Esophagus squamous epithelium (tissue), 5 donors: ENCODE results near the gene TH. TPM values are rescaled to one million over a fixed set of nuclear protein-coding genes. Genes with fewer than 3 reads are reported as not detected.

Experiments used
- DNase-seq: peaks from one replicate; lab custom pipeline; 2025; lab: John Stamatoyannopoulos, UW
- H3K27ac ChIP-seq, 4 donors: fragments of 200-600 bp; sonication (generic); one replicate each; pipeline ENCODE4 v1.5.1; 2016 to 2019; ENCODE audit warnings: mild to moderate bottlenecking in 1 of 4
- H3K27me3 ChIP-seq, 4 donors: fragments of 200-600 bp; sonication (generic); 1 replicate in 3 of 4; 2 replicates in 1 of 4; pipeline versions ENCODE4 v1.5.1 to v1.6.0; 2017 to 2021; ENCODE audit warnings: antibody characterized with exemption in 1 of 4
- H3K36me3 ChIP-seq, 3 donors: fragments of 200-600 bp; sonication (generic); one replicate each; pipeline ENCODE4 v1.5.1; 2016 to 2019
- H3K4me1 ChIP-seq, 3 donors: fragments of 200-600 bp; sonication (generic); one replicate each; pipeline ENCODE4 v1.5.1; 2017 to 2019
- H3K4me3 ChIP-seq, 4 donors: fragments of 200-600 bp; sonication (generic); 1 replicate in 3 of 4; 2 replicates in 1 of 4; pipeline ENCODE4 v1.5.1; 2016 to 2019; ENCODE audit warnings: mild to moderate bottlenecking in 2 of 4, moderate library complexity in 1 of 4
- H3K9me3 ChIP-seq, 3 donors: fragments of 200-600 bp; sonication (generic); one replicate each; pipeline ENCODE4 v1.5.1; 2016 to 2019
- CTCF ChIP-seq, 6 experiments: fragments of 450-650 bp in 4 of 6; fragments of 200-600 bp in 2 of 6; sonication (generic) in 2 of 6; IDR thresholded peaks; one replicate each; pipeline ENCODE4 v1.5.1; 2016 to 2019; ENCODE audit warnings: antibody characterized with exemption in 6 of 6, mild to moderate bottlenecking in 4 of 6, moderate library complexity in 4 of 6
- POLR2A ChIP-seq, 4 donors: fragments of 450-650 bp; IDR thresholded peaks; one replicate each; pipeline ENCODE4 v1.6.1; 2017; ENCODE audit warnings: antibody characterized with exemption in 4 of 4, mild to moderate bottlenecking in 4 of 4, moderate library complexity in 3 of 4
- WGBS, 2 donors: methylation state at CpG; one replicate each; pipeline ENCODE4 v1.1.5; 2018; 5-methylcytosine and 5-hydroxymethylcytosine counted together
- intact Hi-C: fragments of 100-400 bp; cut with DNase I; formaldehyde crosslinking; loops from one replicate; pipeline ENCODE4 v1.15.0; 2022
- total RNA-seq, 4 donors: library from RNA; depleted of rRNA; stranded (reverse); fragments of >200 nt; gene quantifications; one replicate each; pipeline ENCODE4 v1.1.0, GENCODE V29; 2016
- donor health status: DM: yes; HTN: yes; CAD: no.

TH gene
- total RNA-seq, 4 donors from 2014 or later, result 0.34 to 0.76 TPM; not detected in 2

- Histone ChIP-seq H3K27me3 (peaks cover 0 to 91% (median 1%) of the 10 kb centered on the region in 4 donors), H3K9me3 (no peaks in the 10 kb centered on the region), H3K27ac (no peak overlapping the region), H3K4me1 (peaks cover 0 to 27% (median 0%) of the 10 kb centered on the region in 3 donors), H3K36me3 (no peaks in the 10 kb centered on the region), H3K4me3 (no peak overlapping the region)
- TF ChIP-seq CTCF (IDR thresholded peaks at IDR 0.05), result no peak
- no peak for TF ChIP-seq POLR2A (IDR thresholded peaks at IDR 0.05)
- DNase-seq, result no peak
- intact Hi-C loops, result no loop called here
- 44 to 59% methylated on average over 15 to 18 of the region's 30 CpGs for WGBS, 2 donors
Measured at GRCh38 chr11:2190657-2191471, 19.2 kb upstream of the TH start.

- Histone ChIP-seq H3K9me3 (no peaks in the 10 kb centered on the region), H3K4me1 (peaks cover 0 to 30% (median 0%) of the 10 kb centered on the region in 3 donors), H3K4me3 (no peak overlapping the region), H3K36me3 (no peaks in the 10 kb centered on the region), H3K27ac (no peak overlapping the region), H3K27me3 (peaks cover 0 to 91% (median 1%) of the 10 kb centered on the region in 4 donors)
- 63 to 71% methylated on average over 10 to 20 of the region's 29 CpGs for WGBS, 2 donors
- intact Hi-C loops, result no loop called here
- DNase-seq, result no peak
- TF ChIP-seq CTCF (IDR thresholded peaks at IDR 0.05) (no peak), POLR2A (IDR thresholded peaks at IDR 0.05) (no peak)
Measured at GRCh38 chr11:2189938-2190656, 18.5 kb upstream of the TH start.

GRCh38 chr11:2188745-2189144 is 17.1 kb upstream of the TH start:
- WGBS, 2 donors, result 77 to 80% methylated on average over 18 to 19 of the region's 19 CpGs
- Histone ChIP-seq H3K4me3 (no peak overlapping the region), H3K36me3 (no peaks in the 10 kb centered on the region), H3K27ac (no peak overlapping the region), H3K9me3 (no peaks in the 10 kb centered on the region), H3K27me3 (peaks cover 0 to 95% (median 1%) of the 10 kb centered on the region in 4 donors), H3K4me1 (peaks cover 0 to 26% (median 0%) of the 10 kb centered on the region in 3 donors)
- no peak for DNase-seq
- TF ChIP-seq POLR2A (IDR thresholded peaks at IDR 0.05) (no peak), CTCF (IDR thresholded peaks at IDR 0.05) (no peak)
- intact Hi-C loops, result no loop called here

GRCh38 chr11:2187280-2187707 is 15.7 kb upstream of the TH start:
- Histone ChIP-seq H3K4me1 (peaks cover 0 to 20% (median 0%) of the 10 kb centered on the region in 3 donors), H3K36me3 (no peaks in the 10 kb centered on the region), H3K4me3 (no peak overlapping the region), H3K27ac (no peak overlapping the region), H3K27me3 (peaks cover 0 to 95% (median 1%) of the 10 kb centered on the region in 4 donors), H3K9me3 (no peaks in the 10 kb centered on the region)
- intact Hi-C loops, result no loop called here
- no peak for DNase-seq
- WGBS, 2 donors, result 92% methylated on average over 6 to 7 of the region's 7 CpGs
- TF ChIP-seq POLR2A (IDR thresholded peaks at IDR 0.05) (no peak), CTCF (IDR thresholded peaks at IDR 0.05) (no peak)
